Activated naive CD8-positive, alpha-beta T cell treated with anti-CD3 and anti-CD28 coated beads, Interleukin-2, amount 50 U/mL, for 24 hours (primary cell): ENCODE data around the gene DNAJA3.

Experiments used
- ATAC-seq: fragments of 150-1000 bp; cut with Tn5 transposase; one replicate; pipeline ENCODE4 v1.10.0; 2021
- DNase-seq: peaks from one replicate; pipeline ENCODE4 v3.0.0; 2021
- H3K27ac Mint-ChIP-seq: one replicate; pipeline ENCODE4 v1.8.0; 2021; ENCODE audit warnings: mild to moderate bottlenecking, mixed read lengths
- H3K27me3 Mint-ChIP-seq: one replicate; pipeline ENCODE4 v1.8.0; 2021; ENCODE audit warnings: mixed read lengths
- H3K36me3 Mint-ChIP-seq: one replicate; pipeline ENCODE4 v1.8.0; 2021; ENCODE audit warnings: low read depth, mixed read lengths
- H3K4me1 Mint-ChIP-seq: one replicate; pipeline ENCODE4 v1.8.0; 2021; ENCODE audit warnings: mixed read lengths
- H3K4me3 Mint-ChIP-seq: one replicate; pipeline ENCODE4 v1.8.0; 2021; ENCODE audit warnings: mild to moderate bottlenecking, moderate library complexity, mixed read lengths
- H3K9me3 Mint-ChIP-seq: one replicate; pipeline ENCODE4 v1.8.0; 2021; ENCODE audit warnings: mixed read lengths

DNAJA3 gene

GRCh38 chr16:4425378-4426020 is at the start of gene DNAJA3:
DNAJA3 (plus strand) TSS chr16:4425868; CDS start chr16:4425882, 14 bp downstream.
- DNase-seq (peak; percentile 94), ATAC-seq (peak; percentile 96)
- no peaks in the 10 kb centered on the region for H3K27me3 Mint-ChIP-seq
- H3K27ac Mint-ChIP-seq = peak within 1 kb of the TSS; percentile 100
- H3K4me3 Mint-ChIP-seq = peak within 1 kb of the TSS; percentile 96
- H3K9me3 Mint-ChIP-seq = no peaks in the 10 kb centered on the region
- H3K36me3 Mint-ChIP-seq = peaks cover 27% of the 10 kb centered on the region
- H3K4me1 Mint-ChIP-seq = peaks cover 38% of the 10 kb centered on the region

- Mint-ChIP-seq H3K9me3 (no peaks in the 10 kb centered on the region), H3K27ac (no peak overlapping the region), H3K27me3 (no peaks in the 10 kb centered on the region), H3K4me1 (peaks cover 7% of the 10 kb centered on the region), H3K4me3 (no peak overlapping the region), H3K36me3 (no peaks in the 10 kb centered on the region)
- ATAC-seq (no peak), DNase-seq (no peak)
Measured at GRCh38 chr16:4376126-4376892, 49.4 kb upstream of the DNAJA3 start.

- H3K27ac Mint-ChIP-seq = no peak overlapping the region
- H3K9me3 Mint-ChIP-seq = no peaks in the 10 kb centered on the region
- no peaks in the 10 kb centered on the region for H3K36me3 Mint-ChIP-seq
- peaks cover 7% of the 10 kb centered on the region for H3K4me1 Mint-ChIP-seq
- DNase-seq (no peak), ATAC-seq (no peak)
- H3K27me3 Mint-ChIP-seq = no peaks in the 10 kb centered on the region
- no peak overlapping the region for H3K4me3 Mint-ChIP-seq
Measured at GRCh38 chr16:4376893-4377572, 48.6 kb upstream of the DNAJA3 start.

- no peak for ATAC-seq
- Mint-ChIP-seq H3K9me3 (no peaks in the 10 kb centered on the region), H3K4me1 (peaks cover 4% of the 10 kb centered on the region), H3K36me3 (no peaks in the 10 kb centered on the region), H3K4me3 (no peak overlapping the region), H3K27me3 (no peaks in the 10 kb centered on the region), H3K27ac (no peak overlapping the region)
- no peak for DNase-seq
Measured at GRCh38 chr16:4377573-4378154, 48.0 kb upstream of the DNAJA3 start.

DNA sequence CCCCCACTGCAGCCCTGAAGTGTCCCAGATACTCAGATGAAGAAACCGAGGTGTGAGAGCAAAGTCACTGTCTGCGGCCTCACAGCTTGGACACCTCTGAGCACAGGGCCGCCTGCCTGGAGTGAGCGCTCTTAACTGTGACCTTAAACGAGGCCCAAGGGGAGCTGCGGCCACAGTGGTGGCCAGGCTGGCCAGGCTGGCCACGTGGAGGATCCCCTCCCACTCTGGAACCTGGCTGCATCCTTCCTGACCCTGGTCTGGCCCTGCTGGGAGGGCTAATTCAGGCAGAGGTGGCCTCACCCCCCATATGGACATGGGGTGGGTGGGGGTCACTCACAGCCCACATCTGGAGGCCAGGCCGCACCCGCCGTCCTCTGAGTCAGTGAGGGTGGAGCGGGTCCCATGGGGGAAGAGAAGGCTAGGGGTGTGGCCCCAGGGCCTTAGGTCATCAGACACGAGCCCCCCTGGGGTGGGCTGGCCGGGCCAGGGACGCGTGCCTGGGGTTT is 47.5 kb upstream of the DNAJA3 start:
- H3K9me3 Mint-ChIP-seq = no peaks in the 10 kb centered on the region
- H3K36me3 Mint-ChIP-seq = no peaks in the 10 kb centered on the region
- ATAC-seq = no peak
- no peaks in the 10 kb centered on the region for H3K4me1 Mint-ChIP-seq
- H3K27ac Mint-ChIP-seq = no peak overlapping the region
- H3K4me3 Mint-ChIP-seq = no peak overlapping the region
- H3K27me3 Mint-ChIP-seq = no peaks in the 10 kb centered on the region
- no peak for DNase-seq

DNA sequence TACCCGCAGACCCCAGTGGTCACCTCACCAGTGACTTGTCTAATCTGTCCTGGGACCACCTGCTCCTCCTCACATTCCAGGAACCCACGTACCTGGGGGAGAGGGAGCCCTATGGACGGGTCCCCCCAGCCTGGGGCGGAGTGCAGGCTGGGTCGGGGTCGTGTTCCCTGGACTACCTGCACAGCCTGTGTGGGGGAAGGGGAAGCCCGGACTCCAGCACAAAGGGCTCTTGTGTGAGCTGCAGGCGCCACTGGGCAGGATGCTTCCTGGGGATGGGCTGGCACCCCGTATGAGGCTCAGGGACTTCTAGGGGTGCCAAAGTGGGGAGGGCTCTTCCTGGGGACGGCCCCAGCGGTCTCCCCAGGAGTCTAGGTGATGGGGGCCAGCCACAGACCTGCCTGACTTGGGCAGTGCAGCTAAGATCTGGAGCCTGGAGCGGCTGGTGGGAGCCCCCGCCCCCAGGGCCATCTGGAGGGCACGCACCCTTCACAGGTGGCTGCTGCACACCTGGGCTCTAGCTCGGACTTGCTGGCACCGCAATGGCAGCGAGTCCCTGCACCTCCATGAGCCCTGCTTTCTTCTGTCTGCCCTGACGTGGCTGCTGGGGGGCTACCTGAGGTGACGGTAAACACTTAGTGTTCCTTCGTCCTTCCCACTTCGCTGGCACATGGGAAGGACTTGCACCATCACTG is 46.5 kb upstream of the DNAJA3 start:
- ATAC-seq = no peak
- H3K27ac Mint-ChIP-seq = no peak overlapping the region

DNA sequence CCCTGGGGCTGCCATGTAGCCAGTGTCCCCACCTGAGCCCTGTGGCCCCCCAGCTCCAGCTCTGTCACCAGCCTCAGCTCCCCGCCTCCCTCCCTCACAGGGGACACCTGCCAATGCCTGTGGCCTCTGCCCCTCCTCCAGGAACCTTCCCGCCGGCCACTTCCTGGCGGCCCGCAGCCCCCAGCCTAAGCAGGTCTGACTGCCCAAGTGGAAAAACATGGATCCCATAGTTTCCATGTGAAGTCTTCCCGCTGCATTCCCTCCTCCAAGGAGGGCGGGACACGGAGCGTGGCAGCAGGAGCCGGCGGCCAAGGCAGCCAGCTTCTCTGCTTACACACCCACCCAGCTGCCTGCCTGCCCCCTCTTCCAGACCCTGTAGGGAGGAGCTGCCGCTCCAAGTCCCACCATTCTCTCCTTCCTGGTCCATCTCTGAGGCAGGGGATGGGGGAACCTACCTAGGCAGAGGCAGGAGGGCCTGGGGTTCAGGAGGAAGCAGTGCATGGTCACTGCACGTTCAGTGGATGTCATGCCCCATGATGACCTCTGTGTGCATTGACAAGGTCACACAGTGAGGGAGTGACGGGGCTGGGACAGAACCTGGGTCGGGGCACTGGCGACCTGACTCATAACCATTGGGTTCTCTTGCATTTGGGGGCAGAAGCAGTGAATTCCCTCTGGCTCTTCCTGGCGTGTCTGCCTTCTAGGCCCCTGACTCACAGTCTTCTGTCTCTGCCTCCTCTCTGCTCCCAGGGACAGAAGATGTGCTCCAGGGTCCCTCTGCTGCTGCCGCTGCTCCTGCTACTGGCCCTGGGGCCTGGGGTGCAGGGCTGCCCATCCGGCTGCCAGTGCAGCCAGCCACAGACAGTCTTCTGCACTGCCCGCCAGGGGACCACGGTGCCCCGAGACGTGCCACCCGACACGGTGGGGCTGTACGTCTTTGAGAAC is 45.3 kb upstream of the DNAJA3 start:
- Mint-ChIP-seq H3K27me3 (no peaks in the 10 kb centered on the region), H3K36me3 (no peaks in the 10 kb centered on the region), H3K9me3 (no peaks in the 10 kb centered on the region)

More for the DNA sequence above, 46.5 kb upstream of the DNAJA3 start:
- H3K4me3 Mint-ChIP-seq = no peak overlapping the region
- H3K4me1 Mint-ChIP-seq = no peaks in the 10 kb centered on the region
- DNase-seq = no peak
- no peaks in the 10 kb centered on the region for H3K27me3 Mint-ChIP-seq
- no peaks in the 10 kb centered on the region for H3K9me3 Mint-ChIP-seq
- no peaks in the 10 kb centered on the region for H3K36me3 Mint-ChIP-seq

DNA sequence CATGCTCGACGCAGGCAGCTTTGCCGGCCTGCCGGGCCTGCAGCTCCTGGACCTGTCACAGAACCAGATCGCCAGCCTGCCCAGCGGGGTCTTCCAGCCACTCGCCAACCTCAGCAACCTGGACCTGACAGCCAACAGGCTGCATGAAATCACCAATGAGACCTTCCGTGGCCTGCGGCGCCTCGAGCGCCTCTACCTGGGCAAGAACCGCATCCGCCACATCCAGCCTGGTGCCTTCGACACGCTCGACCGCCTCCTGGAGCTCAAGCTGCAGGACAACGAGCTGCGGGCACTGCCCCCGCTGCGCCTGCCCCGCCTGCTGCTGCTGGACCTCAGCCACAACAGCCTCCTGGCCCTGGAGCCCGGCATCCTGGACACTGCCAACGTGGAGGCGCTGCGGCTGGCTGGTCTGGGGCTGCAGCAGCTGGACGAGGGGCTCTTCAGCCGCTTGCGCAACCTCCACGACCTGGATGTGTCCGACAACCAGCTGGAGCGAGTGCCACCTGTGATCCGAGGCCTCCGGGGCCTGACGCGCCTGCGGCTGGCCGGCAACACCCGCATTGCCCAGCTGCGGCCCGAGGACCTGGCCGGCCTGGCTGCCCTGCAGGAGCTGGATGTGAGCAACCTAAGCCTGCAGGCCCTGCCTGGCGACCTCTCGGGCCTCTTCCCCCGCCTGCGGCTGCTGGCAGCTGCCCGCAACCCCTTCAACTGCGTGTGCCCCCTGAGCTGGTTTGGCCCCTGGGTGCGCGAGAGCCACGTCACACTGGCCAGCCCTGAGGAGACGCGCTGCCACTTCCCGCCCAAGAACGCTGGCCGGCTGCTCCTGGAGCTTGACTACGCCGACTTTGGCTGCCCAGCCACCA is 44.4 kb upstream of the DNAJA3 start:
- no peaks in the 10 kb centered on the region for H3K9me3 Mint-ChIP-seq
- DNase-seq (no peak), ATAC-seq (no peak)
- H3K4me1 Mint-ChIP-seq = no peaks in the 10 kb centered on the region
- H3K4me3 Mint-ChIP-seq = no peak overlapping the region
- no peak overlapping the region for H3K27ac Mint-ChIP-seq
- no peaks in the 10 kb centered on the region for H3K27me3 Mint-ChIP-seq
- no peaks in the 10 kb centered on the region for H3K36me3 Mint-ChIP-seq

More for the DNA sequence above, 45.3 kb upstream of the DNAJA3 start:
- no peak for DNase-seq
- ATAC-seq = no peak
- Mint-ChIP-seq H3K27ac (peak overlapping the region; percentile 22), H3K4me3 (no peak overlapping the region), H3K4me1 (no peaks in the 10 kb centered on the region)

DNA sequence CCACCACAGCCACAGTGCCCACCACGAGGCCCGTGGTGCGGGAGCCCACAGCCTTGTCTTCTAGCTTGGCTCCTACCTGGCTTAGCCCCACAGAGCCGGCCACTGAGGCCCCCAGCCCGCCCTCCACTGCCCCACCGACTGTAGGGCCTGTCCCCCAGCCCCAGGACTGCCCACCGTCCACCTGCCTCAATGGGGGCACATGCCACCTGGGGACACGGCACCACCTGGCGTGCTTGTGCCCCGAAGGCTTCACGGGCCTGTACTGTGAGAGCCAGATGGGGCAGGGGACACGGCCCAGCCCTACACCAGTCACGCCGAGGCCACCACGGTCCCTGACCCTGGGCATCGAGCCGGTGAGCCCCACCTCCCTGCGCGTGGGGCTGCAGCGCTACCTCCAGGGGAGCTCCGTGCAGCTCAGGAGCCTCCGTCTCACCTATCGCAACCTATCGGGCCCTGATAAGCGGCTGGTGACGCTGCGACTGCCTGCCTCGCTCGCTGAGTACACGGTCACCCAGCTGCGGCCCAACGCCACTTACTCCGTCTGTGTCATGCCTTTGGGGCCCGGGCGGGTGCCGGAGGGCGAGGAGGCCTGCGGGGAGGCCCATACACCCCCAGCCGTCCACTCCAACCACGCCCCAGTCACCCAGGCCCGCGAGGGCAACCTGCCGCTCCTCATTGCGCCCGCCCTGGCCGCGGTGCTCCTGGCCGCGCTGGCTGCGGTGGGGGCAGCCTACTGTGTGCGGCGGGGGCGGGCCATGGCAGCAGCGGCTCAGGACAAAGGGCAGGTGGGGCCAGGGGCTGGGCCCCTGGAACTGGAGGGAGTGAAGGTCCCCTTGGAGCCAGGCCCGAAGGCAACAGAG is 43.5 kb upstream of the DNAJA3 start:
- H3K4me3 Mint-ChIP-seq = no peak overlapping the region
- no peaks in the 10 kb centered on the region for H3K9me3 Mint-ChIP-seq
- no peak for DNase-seq
- ATAC-seq = no peak
- H3K4me1 Mint-ChIP-seq = peaks cover 2% of the 10 kb centered on the region
- no peak overlapping the region for H3K27ac Mint-ChIP-seq
- H3K36me3 Mint-ChIP-seq = no peaks in the 10 kb centered on the region
- H3K27me3 Mint-ChIP-seq = no peaks in the 10 kb centered on the region

GRCh38 chr16:4382795-4383357 is 42.8 kb upstream of the DNAJA3 start:
- Mint-ChIP-seq H3K36me3 (no peaks in the 10 kb centered on the region), H3K9me3 (no peaks in the 10 kb centered on the region), H3K27me3 (no peaks in the 10 kb centered on the region), H3K4me1 (peaks cover 2% of the 10 kb centered on the region), H3K4me3 (no peak overlapping the region), H3K27ac (no peak overlapping the region)
- DNase-seq = no peak
- ATAC-seq = no peak

DNA sequence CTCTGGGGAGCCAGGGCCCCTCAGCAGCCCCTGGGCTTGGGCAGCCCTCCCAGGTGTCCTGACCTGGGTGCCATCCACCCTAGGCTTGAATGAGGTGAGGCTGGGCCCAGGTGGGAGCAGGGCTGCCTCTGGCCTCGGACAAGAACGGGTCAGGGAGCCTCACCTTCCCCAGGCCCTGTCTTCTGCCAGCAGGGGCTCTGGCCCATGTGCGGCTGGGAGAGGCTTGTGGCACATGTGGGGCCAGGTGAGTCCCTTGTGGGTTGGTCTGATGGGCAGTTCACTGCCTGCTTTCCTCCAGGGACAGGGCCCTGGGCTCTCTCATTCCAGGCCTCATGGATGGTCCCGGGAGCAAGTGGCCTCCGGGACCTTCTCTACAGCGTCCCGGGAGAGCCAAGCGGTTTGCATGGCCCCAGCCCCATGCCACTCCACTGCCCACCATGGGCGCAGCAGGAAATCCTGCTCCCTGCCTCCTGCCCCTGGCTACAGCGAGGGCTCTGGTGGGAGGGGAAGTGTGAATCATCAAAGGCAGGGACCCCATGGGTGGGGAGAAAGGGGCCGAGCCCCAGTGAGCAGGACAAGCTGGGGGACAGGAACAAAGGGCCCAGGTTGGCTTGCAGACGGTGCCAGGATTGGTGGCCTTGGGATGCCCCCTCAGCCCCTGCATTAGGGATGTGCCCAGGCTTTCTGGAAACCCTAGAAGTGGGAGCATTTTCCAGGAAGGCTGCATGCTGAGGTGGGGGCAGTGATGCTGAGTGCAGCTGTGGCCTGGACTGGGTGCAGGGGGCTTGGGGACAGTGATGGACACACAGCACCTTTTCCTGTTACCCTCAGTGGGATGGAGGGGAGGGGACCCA is 41.9 kb upstream of the DNAJA3 start:
- H3K27ac Mint-ChIP-seq = no peak overlapping the region
- ATAC-seq = no peak
- H3K27me3 Mint-ChIP-seq = no peaks in the 10 kb centered on the region
- DNase-seq = no peak
- no peak overlapping the region for H3K4me3 Mint-ChIP-seq
- no peaks in the 10 kb centered on the region for H3K36me3 Mint-ChIP-seq
- peaks cover 2% of the 10 kb centered on the region for H3K4me1 Mint-ChIP-seq
- no peaks in the 10 kb centered on the region for H3K9me3 Mint-ChIP-seq
